GM18867 (cell line): ENCODE measurements around the gene AKTIP.
"Not testable (repeated sequence)": the region's sequence is repeated elsewhere in the genome, so short reads cannot be mapped to it uniquely, and the experiment has no call there.

ENCODE experiments used
- ATAC-seq: cut with Tn5 transposase; IDR thresholded peaks from one replicate; pipeline ENCODE4 v1.9.1; 2021; ENCODE audit warnings: mild to moderate bottlenecking, moderate library complexity; ENCODE audit not compliant: unreplicated experiment

Gene AKTIP

DNA sequence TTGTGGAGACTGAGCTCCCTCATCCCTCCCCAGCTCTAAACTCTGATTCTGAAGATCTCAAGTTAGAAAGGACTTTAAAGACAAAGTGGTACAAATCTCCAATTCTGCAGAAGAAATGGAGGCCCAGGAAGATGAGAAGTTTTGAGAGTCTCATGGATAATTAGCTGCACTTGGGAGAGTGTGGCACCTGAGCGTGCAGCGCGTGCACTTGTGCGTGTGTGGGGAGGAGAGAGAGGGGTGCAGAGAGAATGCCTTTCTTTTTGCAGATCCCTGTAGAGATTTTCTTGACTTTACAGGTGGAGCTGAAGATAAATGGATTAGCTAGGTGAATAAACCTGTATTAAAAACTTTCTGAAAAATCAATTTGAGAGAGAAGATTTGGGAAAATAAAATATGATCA lies 14.8 kb upstream of the AKTIP start:
- ATAC-seq, result no peak

DNA sequence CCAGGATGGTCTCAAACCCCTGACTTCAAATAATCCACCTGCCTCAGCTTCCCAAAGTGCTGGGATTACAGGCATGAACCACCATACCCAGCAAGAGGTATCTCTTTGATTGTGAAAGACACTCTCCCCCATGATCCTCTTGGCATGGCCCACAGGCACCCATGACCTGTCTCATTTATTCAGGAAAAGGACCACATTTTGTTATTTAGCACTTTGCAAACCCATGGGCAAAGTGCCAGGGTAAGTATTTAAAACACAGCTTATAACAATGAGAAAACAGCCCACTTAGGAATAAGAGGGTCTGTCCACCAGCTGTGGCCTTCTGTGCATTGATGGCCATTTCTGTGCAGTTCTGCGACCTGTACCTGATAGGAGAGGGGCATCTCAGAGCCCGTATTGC lies 12.8 kb upstream of the AKTIP start:
- ATAC-seq, result no peak

- no peak for ATAC-seq
Measured at GRCh38 chr16:53515259-53515658, 12.2 kb upstream of the AKTIP start.

DNA sequence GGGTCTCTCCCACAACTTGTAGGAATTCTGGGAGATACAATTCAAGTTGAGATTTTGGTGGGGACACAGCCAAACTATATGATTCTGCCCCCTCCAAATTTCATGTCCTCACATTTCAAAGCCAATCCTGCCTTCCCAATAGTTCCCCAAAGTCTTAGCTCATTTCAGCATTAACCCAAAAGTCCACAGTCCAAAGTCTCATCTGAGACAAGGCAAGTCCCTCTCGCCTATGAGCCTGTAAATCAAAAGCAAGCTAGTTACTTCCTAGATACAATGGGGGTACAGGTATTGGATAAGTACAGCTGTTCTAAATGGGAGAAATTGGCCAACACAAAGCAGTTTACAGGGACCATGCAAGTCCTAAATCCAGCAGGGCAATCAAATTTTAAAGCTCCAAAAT lies 9.8 kb upstream of the AKTIP start:
- ATAC-seq, result not testable (repeated sequence)

DNA sequence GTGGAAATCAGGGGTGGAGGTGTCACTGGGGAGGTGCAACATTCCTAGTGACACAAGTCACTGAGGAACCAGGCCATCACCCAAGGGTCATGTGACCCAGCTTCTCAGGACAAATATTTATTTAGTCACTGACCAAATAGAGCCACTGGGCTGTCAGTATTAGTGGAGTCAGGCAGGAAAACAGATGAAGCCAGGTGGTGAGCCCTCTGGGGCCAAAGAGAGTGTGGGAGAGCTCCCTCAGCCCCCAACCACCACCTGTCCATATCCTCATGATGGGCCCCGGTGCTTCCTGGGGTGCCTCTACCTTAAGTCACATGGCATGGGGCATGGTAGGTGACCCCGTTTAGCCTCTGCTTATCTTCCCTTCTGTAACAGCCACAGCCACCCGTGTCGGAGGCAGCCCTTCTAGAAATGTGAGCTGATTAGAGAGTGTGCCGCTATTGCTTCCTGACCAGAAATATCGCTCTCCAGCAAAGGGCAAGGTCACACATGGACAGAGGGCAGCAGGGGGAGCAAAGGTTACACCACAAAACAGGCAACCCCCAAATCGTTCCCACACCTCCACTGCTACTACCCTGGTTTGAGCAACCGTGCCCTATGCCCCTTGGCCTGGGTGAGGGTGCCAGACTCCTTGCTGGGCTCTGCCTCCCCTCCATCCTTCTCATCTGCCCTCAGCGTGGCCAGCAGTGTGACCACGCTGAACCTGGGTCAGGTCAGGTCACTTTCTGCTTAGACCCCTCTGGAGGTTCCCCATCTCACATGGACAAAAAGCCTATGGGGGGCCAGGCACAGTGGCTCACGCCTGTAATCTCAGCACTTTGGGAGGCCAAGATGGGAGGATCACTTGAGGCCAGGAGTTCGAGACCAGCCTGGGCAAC lies 8.6 kb upstream of the AKTIP start:
- no peak for ATAC-seq

- ATAC-seq, result no peak
Measured at GRCh38 chr16:53511084-53511402, 8.0 kb upstream of the AKTIP start.

- no peak for ATAC-seq
Measured at GRCh38 chr16:53510704-53511070, 7.7 kb upstream of the AKTIP start.

DNA sequence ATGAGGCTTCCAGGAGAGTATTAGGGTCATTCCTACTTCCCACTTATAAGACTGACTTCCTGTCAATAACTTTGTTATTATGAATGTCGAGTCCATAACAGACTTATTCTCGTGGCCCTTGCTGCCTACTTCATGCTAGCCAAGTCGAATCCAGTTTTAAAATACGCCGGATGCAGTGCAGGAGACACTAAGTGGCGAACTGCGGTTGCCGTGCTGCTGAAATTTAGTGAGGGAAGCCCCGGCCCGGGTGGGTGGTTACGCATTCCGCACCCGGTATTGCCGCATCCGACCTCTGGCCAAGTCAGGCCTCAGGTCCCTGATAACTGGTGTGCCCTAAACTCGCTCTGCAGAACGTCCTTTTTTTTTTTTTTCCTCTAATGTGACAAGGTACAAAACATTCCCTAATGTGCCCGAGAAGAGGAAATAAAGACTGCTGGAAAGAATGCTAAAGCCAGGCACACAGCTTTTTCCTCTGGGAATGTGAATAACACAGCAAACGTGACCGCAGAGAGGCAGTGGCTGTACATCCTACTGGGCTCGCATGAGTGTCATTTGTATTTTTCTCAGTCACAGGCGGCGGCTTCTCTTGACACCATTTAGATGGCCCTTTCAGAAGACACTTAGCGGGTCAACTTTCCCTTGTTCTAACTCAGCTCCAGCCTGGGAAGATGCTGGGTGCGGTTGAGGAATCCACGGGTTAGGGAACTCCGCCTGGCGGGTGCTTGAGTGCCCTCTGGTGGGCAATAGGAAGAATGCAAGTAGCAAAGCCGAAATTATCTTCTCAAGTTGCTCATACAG lies 7.1 kb upstream of the AKTIP start:
- ATAC-seq, result peak; percentile 65

- no peak for ATAC-seq
Measured at GRCh38 chr16:53507464-53508179, 4.6 kb upstream of the AKTIP start.

DNA sequence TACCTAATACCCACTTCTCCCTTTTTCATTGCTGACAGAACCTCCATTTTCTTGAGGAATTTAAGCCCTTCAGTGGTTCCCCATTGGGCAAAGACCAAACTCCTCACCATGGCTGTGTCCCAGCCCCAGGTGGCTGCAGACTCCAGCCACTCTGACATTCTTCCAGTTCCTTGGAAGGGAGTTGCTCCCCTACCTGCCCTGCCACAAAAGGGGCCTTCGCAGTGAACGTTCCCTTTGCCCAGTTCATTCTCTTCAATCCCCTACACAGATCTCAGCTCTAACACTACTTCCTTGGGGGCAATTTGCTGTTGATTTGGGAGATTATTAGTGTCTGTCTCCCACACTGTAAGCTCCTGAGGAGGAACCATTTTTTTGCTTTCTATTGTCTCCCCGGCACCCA lies 3.2 kb upstream of the AKTIP start:
- no peak for ATAC-seq

GRCh38 chr16:53504665-53505064 lies 1.7 kb upstream of the AKTIP start:
- no peak for ATAC-seq

- ATAC-seq, result no peak
Measured at GRCh38 chr16:53503991-53504663, 1.1 kb upstream of the AKTIP start.

GRCh38 chr16:53503270-53503923 lies 388 bp upstream of the AKTIP start:
- ATAC-seq, result peak; percentile 94

DNA sequence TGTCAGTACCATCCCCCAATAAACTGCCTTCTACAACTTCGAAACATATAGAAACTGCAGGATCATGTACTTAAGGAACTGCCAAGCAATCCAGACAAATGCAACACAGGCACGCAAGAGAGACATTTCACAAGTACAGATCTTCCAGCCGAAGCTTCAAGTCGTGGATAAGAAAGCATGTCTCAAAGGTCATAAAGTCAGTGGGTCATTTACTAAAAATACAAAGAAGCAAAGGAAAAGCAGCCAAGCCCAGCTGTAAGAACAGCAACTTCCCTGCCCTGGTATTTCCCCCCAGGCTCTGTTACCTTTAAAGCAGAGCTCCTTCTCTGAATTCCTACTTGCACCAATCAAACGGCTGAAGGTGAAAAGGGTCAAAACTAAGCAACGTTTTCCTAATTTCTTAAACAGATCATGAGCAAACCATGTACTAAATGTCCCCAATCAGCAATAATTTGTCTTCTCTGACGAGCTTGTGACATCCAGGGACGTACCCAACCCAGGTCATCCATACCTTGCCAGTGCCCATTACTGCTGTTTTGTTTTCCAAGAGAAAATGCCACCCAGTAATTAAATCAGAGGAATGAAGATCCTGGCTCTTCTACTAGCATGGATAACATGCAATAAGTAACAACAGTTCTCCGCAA lies 1.7 kb downstream of the AKTIP start:
- no peak for ATAC-seq

DNA sequence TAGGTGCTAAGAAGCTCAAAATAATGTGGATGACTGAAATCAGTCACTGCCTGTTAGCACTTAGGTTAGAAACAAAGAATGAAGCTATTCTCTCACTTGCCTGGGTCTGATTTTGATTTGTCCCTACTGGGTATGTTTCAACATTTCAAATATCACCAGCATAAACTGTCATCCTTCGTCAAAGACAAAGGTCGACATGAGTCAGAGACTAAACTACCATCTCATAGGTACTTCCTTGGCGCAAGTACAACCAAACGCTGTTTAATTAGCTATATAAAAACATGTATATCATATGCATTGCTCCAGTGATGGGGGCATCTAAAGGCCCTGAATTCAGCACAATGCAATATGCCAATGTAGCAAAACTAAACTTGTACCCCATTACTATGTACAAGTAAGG lies 4.0 kb downstream of the AKTIP start:
- ATAC-seq, result no peak

DNA sequence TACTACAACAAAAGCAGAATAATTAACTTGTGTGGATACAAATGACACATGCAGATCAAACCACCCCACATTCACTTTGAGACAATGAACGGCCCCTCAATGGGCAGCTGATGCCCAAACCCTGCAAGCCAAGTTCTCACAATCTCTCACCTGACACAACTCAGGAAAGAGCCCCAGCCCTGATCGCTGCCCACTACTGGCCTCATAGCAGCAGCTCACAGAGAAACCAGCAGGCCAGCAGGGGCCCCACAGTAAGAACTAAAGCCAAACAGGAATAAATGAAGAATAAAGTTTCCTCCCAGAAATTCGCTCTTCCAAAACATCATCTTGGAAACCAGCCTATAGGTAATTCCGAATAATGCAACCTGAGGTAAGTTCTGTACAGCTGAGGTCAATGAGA lies 7.7 kb downstream of the AKTIP start:
- no peak for ATAC-seq

DNA sequence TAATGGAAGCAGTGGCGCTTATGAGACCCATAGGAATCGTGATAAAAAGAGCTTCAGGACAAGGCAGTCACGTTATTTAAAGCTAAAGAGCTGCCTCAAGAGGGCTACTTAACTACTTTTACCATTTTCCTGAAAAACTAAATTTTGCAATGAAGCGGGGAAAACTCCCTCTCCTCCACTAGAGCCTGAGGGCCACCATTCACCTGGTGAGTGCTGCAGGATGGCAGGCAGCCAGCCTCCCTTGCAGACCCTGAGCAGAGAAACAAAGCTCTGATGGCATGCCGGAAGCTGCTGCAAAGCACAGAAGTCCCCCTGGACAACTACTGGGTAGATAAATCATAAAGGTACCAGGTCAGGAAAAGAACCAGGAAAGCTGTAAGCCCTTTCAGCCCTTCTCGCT lies 8.4 kb downstream of the AKTIP start:
- ATAC-seq, result no peak

- ATAC-seq, result no peak
Measured at GRCh38 chr16:53492503-53492902, 10.5 kb downstream of the AKTIP start.

DNA sequence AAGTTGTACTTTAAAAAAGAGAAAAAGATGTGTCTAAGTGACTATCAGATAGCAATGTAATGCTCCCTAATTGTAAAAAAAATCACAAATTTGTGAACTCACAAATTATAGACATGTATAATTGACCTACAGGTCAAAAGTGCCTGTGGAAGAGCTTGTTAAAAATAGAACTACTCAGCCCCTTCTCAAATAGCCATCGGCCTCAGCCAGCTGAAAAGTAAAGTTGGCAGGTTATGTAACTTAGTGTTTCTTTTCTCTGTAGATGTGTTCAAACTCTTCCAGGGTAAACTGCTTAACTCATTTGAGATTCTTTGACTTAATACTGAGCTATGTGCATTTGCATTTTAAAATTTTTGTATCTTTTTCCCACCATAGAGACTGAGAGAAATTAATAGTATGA lies 13.3 kb downstream of the AKTIP start:
- ATAC-seq, result no peak

DNA sequence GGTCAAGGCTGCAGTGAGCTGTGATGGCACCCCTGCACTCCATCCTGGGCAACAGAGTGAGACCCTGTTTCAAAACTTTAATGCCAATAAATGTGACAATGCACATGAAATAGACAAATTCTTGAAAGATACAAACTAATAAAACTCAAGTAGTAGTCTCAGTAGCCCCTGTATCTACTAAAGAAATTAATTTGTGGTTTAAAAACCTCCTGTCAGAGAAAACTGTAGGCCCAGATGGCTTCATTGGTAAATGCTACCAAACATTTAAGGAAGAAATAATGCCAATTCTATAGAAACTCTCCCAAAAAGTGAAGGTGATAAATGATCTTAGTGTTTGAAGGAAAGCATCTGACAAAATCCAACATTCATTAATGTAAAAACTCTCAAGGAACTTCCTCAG lies 16.8 kb downstream of the AKTIP start:
- ATAC-seq, result no peak
